ENCODE data around the gene RGS2. TPM values are rescaled to one million over a fixed set of nuclear protein-coding genes. Genes with fewer than 3 reads are reported as not detected.

RGS2 gene
- total RNA-seq, 1 donor from 2014 or later = 55.2 TPM

GRCh38 chr1:192795916-192796618, 12.8 kb upstream of the RGS2 start:
- no peak overlapping the region for H3K4me3 Mint-ChIP-seq
- H3K9me3 Mint-ChIP-seq = no peaks in the 10 kb centered on the region
- H3K27me3 Mint-ChIP-seq (ENCODE audit: low read depth) = no peaks in the 10 kb centered on the region
- DNase-seq (ENCODE audit: low spot score in 2 of 2, unreplicated experiment in 2 of 2) = no peak
- no peak for TF ChIP-seq CTCF (IDR thresholded peaks at IDR 0.05; ENCODE audit: unreplicated experiment)
- no peaks in the 10 kb centered on the region for H3K36me3 Mint-ChIP-seq
- no peak overlapping the region for H3K27ac Mint-ChIP-seq
- H3K4me1 Mint-ChIP-seq = peaks cover 33% of the 10 kb centered on the region

- TF ChIP-seq CTCF (IDR thresholded peaks at IDR 0.05; ENCODE audit: unreplicated experiment) = no peak
- Mint-ChIP-seq H3K4me1 (peaks cover 35% of the 10 kb centered on the region), H3K27me3 (ENCODE audit: low read depth) (no peaks in the 10 kb centered on the region), H3K27ac (no peak overlapping the region), H3K36me3 (no peaks in the 10 kb centered on the region), H3K9me3 (no peaks in the 10 kb centered on the region), H3K4me3 (no peak overlapping the region)
- no peak for DNase-seq (ENCODE audit: low spot score in 2 of 2, unreplicated experiment in 2 of 2)
Measured at GRCh38 chr1:192797143-192797542, 11.7 kb upstream of the RGS2 start.

GRCh38 chr1:192797891-192798290, 10.9 kb upstream of the RGS2 start:
- Mint-ChIP-seq H3K4me1 (peaks cover 30% of the 10 kb centered on the region), H3K9me3 (peaks cover 7% of the 10 kb centered on the region), H3K27ac (no peak overlapping the region), H3K27me3 (ENCODE audit: low read depth) (no peaks in the 10 kb centered on the region), H3K4me3 (no peak overlapping the region), H3K36me3 (no peaks in the 10 kb centered on the region)
- DNase-seq (ENCODE audit: low spot score in 2 of 2, unreplicated experiment in 2 of 2) = no peak
- TF ChIP-seq CTCF (IDR thresholded peaks at IDR 0.05; ENCODE audit: unreplicated experiment) = no peak

GRCh38 chr1:192801451-192801850, 7.4 kb upstream of the RGS2 start:
- no peak for TF ChIP-seq CTCF (IDR thresholded peaks at IDR 0.05; ENCODE audit: unreplicated experiment)
- no peak overlapping the region for H3K27ac Mint-ChIP-seq
- no peaks in the 10 kb centered on the region for H3K36me3 Mint-ChIP-seq
- H3K4me3 Mint-ChIP-seq = no peak overlapping the region
- peaks cover 7% of the 10 kb centered on the region for H3K9me3 Mint-ChIP-seq
- no peak for DNase-seq (ENCODE audit: low spot score in 2 of 2, unreplicated experiment in 2 of 2)
- H3K4me1 Mint-ChIP-seq = peaks cover 19% of the 10 kb centered on the region
- no peaks in the 10 kb centered on the region for H3K27me3 Mint-ChIP-seq (ENCODE audit: low read depth)

- Mint-ChIP-seq H3K27ac (no peak overlapping the region), H3K9me3 (peaks cover 7% of the 10 kb centered on the region), H3K27me3 (ENCODE audit: low read depth) (no peaks in the 10 kb centered on the region), H3K4me3 (no peak overlapping the region), H3K4me1 (peaks cover 27% of the 10 kb centered on the region), H3K36me3 (no peaks in the 10 kb centered on the region)
- DNase-seq (ENCODE audit: low spot score in 2 of 2, unreplicated experiment in 2 of 2) = no peak
- no peak for TF ChIP-seq CTCF (IDR thresholded peaks at IDR 0.05; ENCODE audit: unreplicated experiment)
Measured at GRCh38 chr1:192802406-192802805, 6.4 kb upstream of the RGS2 start.
